ENCODE measurements around the gene ZC3H4. TPM values are rescaled to one million over a fixed set of nuclear protein-coding genes. Genes with fewer than 3 reads are reported as not detected.

ZC3H4 gene
- total RNA-seq = 100 to 1,000 TPM in 1 of 2 experiments, 10 to 100 TPM in 1; 99.5 to 115 TPM

GRCh38 chr19:47112997-47113849 is at the start of gene ZC3H4:
ZC3H4 (minus strand) TSS chr19:47113776; CDS start chr19:47112584, 1,192 bp downstream.
- DNase-seq = peak; percentile 100
- Mint-ChIP-seq H3K9me3 (no peaks in the 10 kb centered on the region), H3K4me1 (peaks cover 29% of the 10 kb centered on the region), H3K27ac (peak within 1 kb of the TSS; percentile 100), H3K4me3 (peak within 1 kb of the TSS; percentile 93), H3K27me3 (no peaks in the 10 kb centered on the region), H3K36me3 (ENCODE audit: low read depth) (peaks cover 34% of the 10 kb centered on the region)
- ChIA-PET CTCF (interaction anchor here (0.8 to 2.1 kb wide), 10 partner anchors 10 to 157 kb away, joined by 3 to 17 read pairs (median 5); partner anchors contain the start of gene SAE1), POLR2A (interaction anchor here (0.6 to 1.7 kb wide), 6 partner anchors 10 to 116 kb away, joined by 3 to 33 read pairs (median 3); no protein-coding TSS in a partner anchor)

- Mint-ChIP-seq H3K4me1 (peaks cover 46% of the 10 kb centered on the region), H3K4me3 (no peak overlapping the region), H3K27ac (no peak overlapping the region), H3K27me3 (no peaks in the 10 kb centered on the region), H3K36me3 (ENCODE audit: low read depth) (peaks cover 41% of the 10 kb centered on the region), H3K9me3 (no peaks in the 10 kb centered on the region)
- ChIA-PET POLR2A (no interaction called here), CTCF (interaction anchor here (0.6 to 1.8 kb wide), 4 partner anchors 10 to 85 kb away, joined by 3 to 5 read pairs (median 4); no protein-coding TSS in a partner anchor)
- DNase-seq = no peak
Measured at GRCh38 chr19:47161876-47162489, 48.4 kb upstream of the ZC3H4 start.

DNA sequence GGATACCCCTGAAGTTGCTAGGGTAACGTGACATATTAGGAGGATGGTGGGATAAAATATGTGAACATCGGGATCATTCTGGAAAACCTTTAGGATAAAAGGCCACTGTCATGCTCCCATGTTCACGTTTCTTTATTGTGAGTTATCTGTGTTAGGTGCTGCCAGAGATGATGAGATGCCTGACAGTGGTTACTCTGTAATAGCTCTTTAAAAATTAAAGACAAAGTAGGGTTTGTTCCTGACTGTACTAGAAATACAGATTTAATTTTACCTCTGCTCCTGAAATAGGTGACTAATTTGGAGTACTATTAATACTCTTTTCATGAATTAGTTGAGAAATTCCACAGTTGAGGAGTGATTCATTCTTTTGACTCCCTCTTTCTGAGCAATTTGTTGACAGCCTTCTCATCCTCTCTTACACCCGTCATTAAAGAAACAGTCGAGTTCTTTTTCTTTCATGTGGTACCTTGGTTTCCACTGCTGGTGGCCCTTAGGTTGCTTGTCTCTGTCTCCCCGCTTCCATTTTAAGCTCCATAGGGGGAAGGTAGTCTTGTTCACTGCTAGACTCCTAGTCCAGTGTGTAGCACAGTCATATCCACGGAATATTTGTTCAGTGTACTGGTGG is 45.4 kb upstream of the ZC3H4 start:
- peaks cover 59% of the 10 kb centered on the region for H3K4me1 Mint-ChIP-seq
- peak; percentile 65 for DNase-seq
- H3K9me3 Mint-ChIP-seq = no peaks in the 10 kb centered on the region
- H3K27ac Mint-ChIP-seq = peak overlapping the region; percentile 85
- H3K36me3 Mint-ChIP-seq (ENCODE audit: low read depth) = peaks cover 54% of the 10 kb centered on the region
- no peaks in the 10 kb centered on the region for H3K27me3 Mint-ChIP-seq
- H3K4me3 Mint-ChIP-seq = peak overlapping the region; percentile 55
- ChIA-PET POLR2A (interaction anchor here (0.6 kb wide), 2 partner anchors 85 to 344 kb away, joined by 3 read pairs; no protein-coding TSS in a partner anchor), CTCF (interaction anchor here (0.6 to 8.6 kb wide), 10 partner anchors 8 to 635 kb away, joined by 3 to 70 read pairs (median 6); partner anchors contain the start of gene ZC3H4)

GRCh38 chr19:47158367-47158791 is 44.8 kb upstream of the ZC3H4 start:
- peaks cover 55% of the 10 kb centered on the region for H3K36me3 Mint-ChIP-seq (ENCODE audit: low read depth)
- POLR2A ChIA-PET = interaction anchor here (0.6 to 1.4 kb wide), 3 partner anchors 18 to 85 kb away, joined by 3 read pairs; no protein-coding TSS in a partner anchor
- H3K27ac Mint-ChIP-seq = peak overlapping the region; percentile 85
- DNase-seq = no peak
- peak overlapping the region; percentile 55 for H3K4me3 Mint-ChIP-seq
- H3K9me3 Mint-ChIP-seq = no peaks in the 10 kb centered on the region
- H3K27me3 Mint-ChIP-seq = no peaks in the 10 kb centered on the region
- CTCF ChIA-PET = interaction anchor here (0.6 to 8.6 kb wide), 12 partner anchors 8 to 635 kb away, joined by 3 to 70 read pairs (median 6); partner anchors contain the start of gene ZC3H4
- peaks cover 59% of the 10 kb centered on the region for H3K4me1 Mint-ChIP-seq

DNA sequence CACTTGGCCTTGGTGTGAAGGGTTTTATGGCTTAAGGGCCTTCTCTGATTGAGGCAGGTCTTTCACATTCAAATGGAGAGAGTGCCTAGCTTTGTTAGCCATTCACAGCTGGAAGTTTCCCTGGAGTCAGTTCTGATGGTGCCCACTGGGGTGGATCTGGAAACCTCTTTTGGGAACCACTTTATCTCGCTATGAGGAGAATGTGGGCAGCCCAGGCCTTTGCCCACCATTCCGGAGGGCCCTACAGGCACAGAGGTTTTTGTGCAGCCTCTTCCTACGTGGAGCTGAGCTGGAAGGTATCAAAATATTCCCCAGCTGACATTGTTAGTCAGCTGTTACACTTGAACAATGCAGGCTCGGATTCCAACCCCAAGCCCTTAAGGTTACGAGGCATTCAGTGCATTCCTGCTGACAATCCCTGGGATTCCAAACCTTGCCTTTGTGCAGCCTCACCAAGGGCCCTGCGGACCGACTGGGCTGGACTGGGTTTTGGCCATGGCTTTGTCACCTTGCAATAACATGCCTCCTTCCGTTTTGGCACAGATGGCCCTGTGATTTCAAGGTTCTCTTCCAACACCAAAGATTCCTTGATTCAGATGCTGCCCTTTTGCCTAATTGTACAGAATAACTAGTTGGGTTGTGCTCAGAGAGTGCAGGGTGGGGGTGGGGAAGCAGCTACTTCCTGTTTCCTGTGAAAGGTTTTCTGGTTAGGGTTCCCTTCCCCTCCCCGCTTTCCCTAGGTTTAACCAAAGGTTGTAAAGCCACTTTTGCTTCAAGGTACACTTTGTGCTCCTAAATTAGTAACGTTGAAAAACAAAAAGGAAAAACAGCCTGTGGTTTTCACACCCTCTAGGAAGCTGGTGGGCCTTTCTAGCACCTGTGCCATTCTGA is 44.1 kb upstream of the ZC3H4 start:
- Mint-ChIP-seq H3K9me3 (no peaks in the 10 kb centered on the region), H3K4me3 (peak overlapping the region; percentile 55), H3K36me3 (ENCODE audit: low read depth) (peaks cover 61% of the 10 kb centered on the region), H3K27me3 (no peaks in the 10 kb centered on the region), H3K27ac (peak overlapping the region; percentile 85), H3K4me1 (peaks cover 62% of the 10 kb centered on the region)
- CTCF ChIA-PET = interaction anchor here (1.0 to 8.6 kb wide), 11 partner anchors 7 to 146 kb away, joined by 3 to 70 read pairs (median 7); no protein-coding TSS in a partner anchor
- peak; percentile 60 for DNase-seq
- POLR2A ChIA-PET = interaction anchor here (0.6 to 1.4 kb wide), 3 partner anchors 19 to 85 kb away, joined by 3 read pairs; no protein-coding TSS in a partner anchor

DNA sequence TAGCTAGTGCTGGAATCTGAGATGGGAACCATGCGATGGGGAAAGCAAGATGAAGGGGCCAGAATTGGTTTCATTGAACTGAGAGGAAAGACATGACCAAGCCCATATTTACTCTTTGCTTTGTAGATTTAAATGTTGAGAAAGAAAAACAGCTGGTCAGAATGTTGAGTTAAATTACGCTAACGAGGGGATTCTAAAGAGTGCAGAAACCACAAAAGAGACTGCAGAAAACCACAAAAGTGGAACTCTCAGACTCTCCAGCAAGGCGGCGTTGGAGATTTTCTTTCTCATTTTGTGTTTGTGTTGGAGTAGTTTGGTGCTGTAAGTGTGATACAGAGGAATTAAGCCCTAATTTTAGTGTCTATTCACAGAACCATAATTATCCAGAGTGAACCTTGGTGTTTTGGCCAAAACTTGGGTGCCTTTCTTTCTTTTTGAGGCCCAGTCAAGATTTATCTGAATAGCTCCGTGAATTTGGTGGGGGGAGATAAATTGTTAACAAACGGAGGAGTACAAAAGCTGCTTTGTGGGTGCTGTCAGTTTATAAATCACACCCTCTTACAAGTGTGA is 43.4 kb upstream of the ZC3H4 start:
- peak; percentile 37 for DNase-seq
- peaks cover 60% of the 10 kb centered on the region for H3K4me1 Mint-ChIP-seq
- CTCF ChIA-PET = interaction anchor here (0.5 to 8.6 kb wide), 7 partner anchors 11 to 89 kb away, joined by 3 to 70 read pairs (median 7); no protein-coding TSS in a partner anchor
- H3K36me3 Mint-ChIP-seq (ENCODE audit: low read depth) = peaks cover 67% of the 10 kb centered on the region
- H3K4me3 Mint-ChIP-seq = peak overlapping the region; percentile 55
- POLR2A ChIA-PET = interaction anchor here (1.4 kb wide), 1 partner anchor 73 kb away, joined by 3 read pairs; no protein-coding TSS in a partner anchor
- peak overlapping the region; percentile 75 for H3K27ac Mint-ChIP-seq
- H3K9me3 Mint-ChIP-seq = no peaks in the 10 kb centered on the region
- H3K27me3 Mint-ChIP-seq = no peaks in the 10 kb centered on the region

DNA sequence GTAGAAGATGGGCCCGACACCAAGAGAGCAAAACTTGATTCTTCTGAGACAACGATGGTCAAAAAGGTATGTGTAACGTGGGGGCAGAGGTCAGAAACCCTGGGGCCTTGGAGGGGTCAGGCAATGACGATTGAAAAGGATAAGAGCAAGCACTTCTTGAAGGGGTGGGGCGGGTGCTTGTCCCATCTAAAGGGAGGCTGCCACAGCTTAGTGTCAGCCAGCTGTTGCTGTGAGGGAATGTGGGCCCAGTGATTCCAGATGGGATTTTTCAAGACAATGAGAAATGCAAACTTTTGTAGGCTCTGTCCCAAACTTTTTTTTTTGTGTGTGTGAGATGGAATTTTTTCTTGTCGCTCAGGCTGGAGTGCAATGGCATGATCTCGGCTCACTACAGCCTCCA is 41.6 kb upstream of the ZC3H4 start:
- Mint-ChIP-seq H3K4me1 (peaks cover 64% of the 10 kb centered on the region), H3K27ac (no peak overlapping the region), H3K36me3 (ENCODE audit: low read depth) (peaks cover 77% of the 10 kb centered on the region), H3K4me3 (no peak overlapping the region), H3K27me3 (no peaks in the 10 kb centered on the region), H3K9me3 (no peaks in the 10 kb centered on the region)
- POLR2A ChIA-PET = no interaction called here
- no peak for DNase-seq
- CTCF ChIA-PET = interaction anchor here (0.6 to 8.6 kb wide), 3 partner anchors 37 to 275 kb away, joined by 3 to 70 read pairs (median 4); no protein-coding TSS in a partner anchor

DNA sequence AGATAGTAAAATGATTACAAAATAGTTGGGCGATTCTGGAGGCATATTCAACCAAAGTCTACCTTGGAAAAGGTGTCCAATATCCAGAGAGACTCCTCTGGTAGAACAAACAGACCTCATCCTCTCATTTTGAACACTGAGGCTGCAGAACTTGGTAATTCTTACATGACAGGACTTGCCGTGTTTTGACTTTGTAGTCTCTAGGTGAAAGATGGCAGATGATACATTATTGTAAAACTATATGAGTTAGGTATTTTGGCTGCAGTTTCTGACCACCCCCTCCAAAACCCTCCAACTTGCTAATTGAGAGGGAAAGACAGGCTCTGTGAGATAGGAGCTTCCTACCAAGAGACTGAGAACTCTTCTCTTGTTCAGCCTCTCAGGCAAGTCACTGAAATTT is 39.7 kb upstream of the ZC3H4 start:
- no peak overlapping the region for H3K27ac Mint-ChIP-seq

DNA sequence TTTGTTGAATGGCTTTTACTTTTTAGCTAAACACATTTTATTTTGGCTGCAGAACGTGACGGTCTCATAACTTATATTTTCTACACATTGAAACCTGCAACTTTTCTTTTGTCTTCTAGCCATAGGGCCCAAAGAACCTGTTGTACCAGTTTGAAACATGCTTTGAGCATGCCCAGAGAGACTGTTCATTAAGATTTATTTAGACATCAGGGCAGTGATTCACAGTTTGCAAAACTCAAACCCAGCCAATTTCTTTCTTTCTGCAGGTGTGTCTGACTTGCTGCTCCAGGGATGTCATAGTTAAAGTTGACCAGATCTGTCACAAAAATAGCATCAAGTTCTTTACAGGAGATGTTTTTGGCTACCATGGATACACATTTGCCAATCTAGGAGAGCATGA is 39.1 kb upstream of the ZC3H4 start:
- Mint-ChIP-seq H3K9me3 (no peaks in the 10 kb centered on the region), H3K27ac (no peak overlapping the region), H3K36me3 (ENCODE audit: low read depth) (peaks cover 78% of the 10 kb centered on the region), H3K4me3 (no peak overlapping the region), H3K27me3 (no peaks in the 10 kb centered on the region), H3K4me1 (peaks cover 59% of the 10 kb centered on the region)
- ChIA-PET POLR2A (no interaction called here), CTCF (interaction anchor here (8.6 kb wide), 1 partner anchor 93 kb away, joined by 70 read pairs; no protein-coding TSS in a partner anchor)
- no peak for DNase-seq

More for the DNA sequence above, 39.7 kb upstream of the ZC3H4 start:
- Mint-ChIP-seq H3K4me1 (peaks cover 60% of the 10 kb centered on the region), H3K36me3 (ENCODE audit: low read depth) (peaks cover 79% of the 10 kb centered on the region), H3K4me3 (no peak overlapping the region), H3K9me3 (no peaks in the 10 kb centered on the region), H3K27me3 (no peaks in the 10 kb centered on the region)
- ChIA-PET CTCF (interaction anchor here (8.6 kb wide), 1 partner anchor 93 kb away, joined by 70 read pairs; no protein-coding TSS in a partner anchor), POLR2A (no interaction called here)
- DNase-seq = no peak

DNA sequence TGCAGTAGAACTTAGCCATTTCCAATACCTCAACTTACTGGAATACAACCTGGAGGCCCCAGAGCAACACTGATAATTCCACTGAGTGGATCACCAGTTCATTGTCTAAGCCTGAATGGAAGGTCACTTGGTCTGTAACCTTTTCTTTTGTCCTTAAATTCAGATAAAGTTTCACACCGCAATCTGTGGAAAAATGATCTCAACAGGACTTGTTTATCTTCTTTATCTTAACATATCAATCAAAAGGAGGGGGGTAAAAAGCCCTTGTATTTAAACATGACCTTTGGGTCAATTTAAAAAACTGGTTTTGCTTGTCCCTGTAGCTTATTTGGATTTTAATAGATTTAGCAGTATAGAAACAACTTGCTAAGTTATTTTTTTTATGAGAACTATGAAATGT is 38.6 kb upstream of the ZC3H4 start:
- peaks cover 76% of the 10 kb centered on the region for H3K36me3 Mint-ChIP-seq (ENCODE audit: low read depth)
- peaks cover 55% of the 10 kb centered on the region for H3K4me1 Mint-ChIP-seq
- ChIA-PET CTCF (interaction anchor here (8.6 kb wide), 1 partner anchor 94 kb away, joined by 70 read pairs; no protein-coding TSS in a partner anchor), POLR2A (no interaction called here)
- no peak overlapping the region for H3K4me3 Mint-ChIP-seq
- H3K27ac Mint-ChIP-seq = no peak overlapping the region
- no peaks in the 10 kb centered on the region for H3K9me3 Mint-ChIP-seq
- no peak for DNase-seq
- H3K27me3 Mint-ChIP-seq = no peaks in the 10 kb centered on the region

DNA sequence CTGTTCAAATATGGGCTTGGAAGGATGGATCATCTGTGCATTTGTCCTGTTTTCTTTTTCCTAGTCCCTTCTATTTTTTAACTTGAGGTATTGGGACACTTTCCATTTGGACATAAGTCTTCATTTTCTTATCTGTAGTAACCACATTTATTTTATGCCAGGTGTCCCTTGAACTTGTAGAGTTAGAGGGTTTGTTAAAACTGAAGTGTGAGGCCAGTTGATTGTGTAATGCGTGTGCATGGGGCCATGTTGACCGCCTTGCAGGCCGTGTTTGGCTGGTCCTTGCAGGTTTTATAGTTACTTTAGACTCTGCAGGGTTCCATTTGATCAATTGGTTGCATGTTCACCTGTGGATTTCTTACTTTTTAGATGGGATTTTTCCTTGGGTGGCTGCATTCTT is 38.1 kb upstream of the ZC3H4 start:
- Mint-ChIP-seq H3K36me3 (ENCODE audit: low read depth) (peaks cover 75% of the 10 kb centered on the region), H3K27me3 (no peaks in the 10 kb centered on the region), H3K4me1 (peaks cover 54% of the 10 kb centered on the region), H3K9me3 (no peaks in the 10 kb centered on the region), H3K4me3 (no peak overlapping the region), H3K27ac (no peak overlapping the region)
- POLR2A ChIA-PET = no interaction called here
- DNase-seq = no peak
- CTCF ChIA-PET = interaction anchor here (1.9 kb wide), 1 partner anchor 7 kb away, joined by 9 read pairs; no protein-coding TSS in a partner anchor
